Osteoblast (primary cell): Measurements from ENCODE around the gene SAMD10. TPM values are rescaled to one million over a fixed set of nuclear protein-coding genes. Genes with fewer than 3 reads are reported as not detected.

Experiments
- DNase-seq: peaks from one replicate; pipeline ENCODE4 v3.0.0; 2011; ENCODE audit warnings: low spot score, mixed read lengths; ENCODE audit not compliant: insufficient read length; ENCODE audit errors: missing footprints
- H2AFZ ChIP-seq: 2 replicates; pipeline ENCODE4 v1.6.0; 2011; ENCODE audit warnings: mild to moderate bottlenecking, low read length
- H3K27ac ChIP-seq: 2 replicates; pipeline ENCODE4 v1.5.1; 2011; ENCODE audit warnings: mild to moderate bottlenecking, low read depth, low read length, moderate library complexity
- H3K27me3 ChIP-seq: 2 replicates; pipeline ENCODE4 v1.6.0; 2012; ENCODE audit warnings: mild to moderate bottlenecking, control low read depth, inconsistent platforms, low read length, moderate library complexity; ENCODE audit not compliant: insufficient read depth
- H3K36me3 ChIP-seq: 2 replicates; pipeline ENCODE4 v1.5.1; 2011; ENCODE audit warnings: mild to moderate bottlenecking, low read length, control low read depth, moderate library complexity; ENCODE audit not compliant: insufficient read depth
- H3K4me1 ChIP-seq: 2 replicates; pipeline ENCODE4 v1.5.1; 2011; ENCODE audit warnings: mild to moderate bottlenecking, low read length, control low read depth, moderate library complexity; ENCODE audit not compliant: insufficient read depth
- H3K4me2 ChIP-seq: 2 replicates; pipeline ENCODE4 v1.6.0; 2011; ENCODE audit warnings: mild to moderate bottlenecking, low read length; ENCODE audit not compliant: insufficient read depth
- H3K4me3 ChIP-seq: fragments of 200-600 bp; sonication (generic); 3 replicates; pipeline ENCODE4 v1.5.1; 2012; ENCODE audit warnings: mild to moderate bottlenecking, low read length, inconsistent platforms; ENCODE audit not compliant: insufficient read depth
- H3K79me2 ChIP-seq: 2 replicates; pipeline ENCODE4 v1.6.0; 2012; ENCODE audit warnings: mild to moderate bottlenecking, low read length, control low read depth, inconsistent platforms; ENCODE audit not compliant: insufficient read depth
- H3K9me3 ChIP-seq: 2 replicates; pipeline ENCODE4 v1.5.1; 2011; ENCODE audit warnings: low read depth, low read length, control low read depth
- H4K20me1 ChIP-seq: 2 replicates; pipeline ENCODE4 v1.6.0; 2012; ENCODE audit warnings: mild to moderate bottlenecking, low read length, control low read depth; ENCODE audit not compliant: insufficient read depth
- CTCF ChIP-seq: IDR thresholded peaks from 2 replicates; pipeline ENCODE4 v1.5.1; 2011; ENCODE audit warnings: mild to moderate bottlenecking, low read depth, low read length, moderate library complexity; ENCODE audit errors: extremely low read depth
- total RNA-seq: library from RNA; depleted of rRNA; stranded (reverse); fragments of >200 nt; gene quantifications from 2 replicates; pipeline ENCODE4 v1.2.3, GENCODE V29; 2012

The SAMD10 gene
- total RNA-seq, 1 donor, result 1.4 TPM

GRCh38 chr20:63970714-63971431 lies 8.6 kb downstream of the SAMD10 start:
- Histone ChIP-seq H3K36me3 (peaks cover 7% of the 10 kb centered on the region), H3K4me3 (no peak overlapping the region), H3K4me2 (no peak overlapping the region), H3K9me3 (no peaks in the 10 kb centered on the region), H3K27ac (no peak overlapping the region), H3K27me3 (no peaks in the 10 kb centered on the region), H4K20me1 (peaks cover 3% of the 10 kb centered on the region), H3K79me2 (peaks cover 9% of the 10 kb centered on the region), H3K4me1 (peaks cover 14% of the 10 kb centered on the region), H2AFZ (no peak overlapping the region)
- no peak for TF ChIP-seq CTCF
- DNase-seq, result no peak

- Histone ChIP-seq H2AFZ (peak within 1 kb of the TSS; percentile 74), H3K27me3 (no peaks in the 10 kb centered on the region), H3K79me2 (peaks cover 9% of the 10 kb centered on the region), H3K4me3 (peak within 1 kb of the TSS; percentile 74), H3K27ac (peak within 1 kb of the TSS; percentile 32), H3K9me3 (no peaks in the 10 kb centered on the region), H3K36me3 (peaks cover 7% of the 10 kb centered on the region), H3K4me2 (peak within 1 kb of the TSS; percentile 82), H3K4me1 (peaks cover 14% of the 10 kb centered on the region), H4K20me1 (peaks cover 3% of the 10 kb centered on the region)
- no peak for TF ChIP-seq CTCF
- peak; percentile 99 for DNase-seq
Observed at GRCh38 chr20:63969838-63970713, 9.4 kb downstream of the SAMD10 start, which contains the start of gene ZNF512B. Gene ZNF512B (minus strand): TSS chr20:63969930. CDS start chr20:63967950, 1,980 bp downstream.

GRCh38 chr20:63968928-63969760 lies 10.3 kb downstream of the SAMD10 start:
- Histone ChIP-seq H3K27me3 (no peaks in the 10 kb centered on the region), H3K79me2 (peaks cover 9% of the 10 kb centered on the region), H3K4me2 (peak overlapping the region; percentile 82), H3K27ac (peak overlapping the region; percentile 32), H3K36me3 (peaks cover 11% of the 10 kb centered on the region), H3K4me1 (peaks cover 14% of the 10 kb centered on the region), H3K4me3 (peak overlapping the region; percentile 74), H3K9me3 (no peaks in the 10 kb centered on the region), H4K20me1 (peaks cover 3% of the 10 kb centered on the region), H2AFZ (no peak overlapping the region)
- TF ChIP-seq CTCF, result no peak
- DNase-seq, result peak; percentile 94
